Suprapubic skin (tissue), 4 donors: ENCODE measurements around the gene C1QTNF5. TPM values are rescaled to one million over a fixed set of nuclear protein-coding genes. Genes with fewer than 3 reads are reported as not detected.
A peak's percentile ranks its signal among the peaks of the same experiment; 100 is the strongest.

Source experiments
- DNase-seq, 2 donors: peaks; one replicate each; pipeline ENCODE4 v3.0.0-alpha.2; 2019; ENCODE audit warnings: low spot score in 2 of 2
- H3K27ac ChIP-seq: fragments of 200-600 bp; sonication (generic); one replicate; pipeline ENCODE4 v1.5.1; 2019
- H3K27me3 ChIP-seq: fragments of 200-600 bp; sonication (generic); one replicate; pipeline ENCODE4 v1.5.1; 2019
- H3K36me3 ChIP-seq: fragments of 200-600 bp; sonication (generic); one replicate; pipeline ENCODE4 v1.5.1; 2019
- H3K4me1 ChIP-seq: fragments of 200-600 bp; sonication (generic); one replicate; pipeline ENCODE4 v1.5.1; 2019
- H3K4me3 ChIP-seq: fragments of 200-600 bp; sonication (generic); one replicate; pipeline ENCODE4 v1.5.1; 2019; ENCODE audit warnings: mild to moderate bottlenecking
- H3K9me3 ChIP-seq: fragments of 200-600 bp; sonication (generic); one replicate; pipeline ENCODE4 v1.5.1; 2019
- EP300 ChIP-seq: sonication (generic); formaldehyde crosslinking; IDR thresholded peaks from one replicate; pipeline ENCODE4 v1.6.1; 2017; ENCODE audit warnings: antibody characterized with exemption
- POLR2A ChIP-seq, 2 donors: fragments of 450-650 bp; IDR thresholded peaks; one replicate each; pipeline ENCODE4 v1.6.1; 2017; ENCODE audit warnings: antibody characterized with exemption in 2 of 2, mild to moderate bottlenecking in 2 of 2, moderate library complexity in 2 of 2
- POLR2AphosphoS5 ChIP-seq, 3 donors: sonication (generic); formaldehyde crosslinking; IDR thresholded peaks; one replicate each; pipeline ENCODE4 v1.6.1; 2017; ENCODE audit warnings: antibody characterized with exemption in 3 of 3
- WGBS: methylation state at CpG from one replicate; pipeline ENCODE4 v1.1.5; 2018; 5-methylcytosine and 5-hydroxymethylcytosine counted together
- total RNA-seq, 4 donors: library from RNA; depleted of rRNA; stranded (reverse); fragments of >200 nt; gene quantifications; one replicate each; pipeline ENCODE4 v1.1.0, GENCODE V29; 2016
- TF ChIP-seq, protein P1 (sequence below), 2 donors: fragments of 200-600 bp in 1 of 2; fragments of 450-650 bp in 1 of 2; sonication (generic) in 1 of 2; IDR thresholded peaks; one replicate each; pipeline ENCODE4 v1.5.1; 2016 to 2019; ENCODE audit warnings: antibody characterized with exemption in 2 of 2, mild to moderate bottlenecking in 1 of 2, moderate library complexity in 1 of 2

C1QTNF5 gene
- total RNA-seq, 4 donors from 2014 or later, result 3.7 to 9.8 (median 4.9) TPM

- Histone ChIP-seq H3K36me3 (no peaks in the 10 kb centered on the region), H3K9me3 (no peaks in the 10 kb centered on the region), H3K27me3 (no peaks in the 10 kb centered on the region), H3K4me1 (peaks cover 22% of the 10 kb centered on the region), H3K27ac (no peak overlapping the region), H3K4me3 (no peak overlapping the region)
- TF ChIP-seq, protein P1, sequence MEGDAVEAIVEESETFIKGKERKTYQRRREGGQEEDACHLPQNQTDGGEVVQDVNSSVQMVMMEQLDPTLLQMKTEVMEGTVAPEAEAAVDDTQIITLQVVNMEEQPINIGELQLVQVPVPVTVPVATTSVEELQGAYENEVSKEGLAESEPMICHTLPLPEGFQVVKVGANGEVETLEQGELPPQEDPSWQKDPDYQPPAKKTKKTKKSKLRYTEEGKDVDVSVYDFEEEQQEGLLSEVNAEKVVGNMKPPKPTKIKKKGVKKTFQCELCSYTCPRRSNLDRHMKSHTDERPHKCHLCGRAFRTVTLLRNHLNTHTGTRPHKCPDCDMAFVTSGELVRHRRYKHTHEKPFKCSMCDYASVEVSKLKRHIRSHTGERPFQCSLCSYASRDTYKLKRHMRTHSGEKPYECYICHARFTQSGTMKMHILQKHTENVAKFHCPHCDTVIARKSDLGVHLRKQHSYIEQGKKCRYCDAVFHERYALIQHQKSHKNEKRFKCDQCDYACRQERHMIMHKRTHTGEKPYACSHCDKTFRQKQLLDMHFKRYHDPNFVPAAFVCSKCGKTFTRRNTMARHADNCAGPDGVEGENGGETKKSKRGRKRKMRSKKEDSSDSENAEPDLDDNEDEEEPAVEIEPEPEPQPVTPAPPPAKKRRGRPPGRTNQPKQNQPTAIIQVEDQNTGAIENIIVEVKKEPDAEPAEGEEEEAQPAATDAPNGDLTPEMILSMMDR (IDR thresholded peaks at IDR 0.05), result no peak
- DNase-seq, result peak in 1 of 2 donors; percentile 64
- WGBS, result 39% methylated on average over 4 of the region's 4 CpGs
Observed at GRCh38 chr11:119352857-119353260, 12.2 kb upstream of the C1QTNF5 start.

- DNase-seq, result no peak
- TF ChIP-seq POLR2AphosphoS5 (IDR thresholded peaks at IDR 0.05) (no peak), POLR2A (IDR thresholded peaks at IDR 0.05) (no peak)
- no peak overlapping the region for H3K4me3 ChIP-seq
- 80% methylated on average over 2 of the region's 2 CpGs for WGBS
- no peaks in the 10 kb centered on the region for H3K36me3 ChIP-seq
- no peaks in the 10 kb centered on the region for H3K27me3 ChIP-seq
- H3K9me3 ChIP-seq, result no peaks in the 10 kb centered on the region
- H3K4me1 ChIP-seq, result peaks cover 25% of the 10 kb centered on the region
- no peak overlapping the region for H3K27ac ChIP-seq
Observed at GRCh38 chr11:119351232-119351631, 10.5 kb upstream of the C1QTNF5 start.

GRCh38 chr11:119350302-119350701 is 9.6 kb upstream of the C1QTNF5 start:
- Histone ChIP-seq H3K4me3 (no peak overlapping the region), H3K27ac (no peak overlapping the region), H3K27me3 (no peaks in the 10 kb centered on the region), H3K4me1 (peaks cover 23% of the 10 kb centered on the region), H3K36me3 (no peaks in the 10 kb centered on the region), H3K9me3 (no peaks in the 10 kb centered on the region)
- peak in 1 of 2 donors; percentile 48 for DNase-seq
- 73% methylated on average over 5 of the region's 6 CpGs for WGBS
- TF ChIP-seq, protein P1 (IDR thresholded peaks at IDR 0.05), result no peak
- no peak for TF ChIP-seq POLR2A (IDR thresholded peaks at IDR 0.05)
- no peak for TF ChIP-seq POLR2AphosphoS5 (IDR thresholded peaks at IDR 0.05)
- no peak for TF ChIP-seq EP300

GRCh38 chr11:119347940-119348605 is 7.4 kb upstream of the C1QTNF5 start:
- H3K36me3 ChIP-seq, result no peaks in the 10 kb centered on the region
- no peak for TF ChIP-seq POLR2A (IDR thresholded peaks at IDR 0.05)
- TF ChIP-seq POLR2AphosphoS5 (IDR thresholded peaks at IDR 0.05), result no peak
- TF ChIP-seq EP300, result no peak
- TF ChIP-seq, protein P1 (IDR thresholded peaks at IDR 0.05), result no peak
- peak overlapping the region; percentile 75 for H3K27ac ChIP-seq
- DNase-seq, result no peak
- WGBS, result 67% methylated on average over 14 of the region's 16 CpGs
- H3K9me3 ChIP-seq, result no peaks in the 10 kb centered on the region
- H3K4me1 ChIP-seq, result peaks cover 17% of the 10 kb centered on the region
- no peak overlapping the region for H3K4me3 ChIP-seq
- no peaks in the 10 kb centered on the region for H3K27me3 ChIP-seq

DNA sequence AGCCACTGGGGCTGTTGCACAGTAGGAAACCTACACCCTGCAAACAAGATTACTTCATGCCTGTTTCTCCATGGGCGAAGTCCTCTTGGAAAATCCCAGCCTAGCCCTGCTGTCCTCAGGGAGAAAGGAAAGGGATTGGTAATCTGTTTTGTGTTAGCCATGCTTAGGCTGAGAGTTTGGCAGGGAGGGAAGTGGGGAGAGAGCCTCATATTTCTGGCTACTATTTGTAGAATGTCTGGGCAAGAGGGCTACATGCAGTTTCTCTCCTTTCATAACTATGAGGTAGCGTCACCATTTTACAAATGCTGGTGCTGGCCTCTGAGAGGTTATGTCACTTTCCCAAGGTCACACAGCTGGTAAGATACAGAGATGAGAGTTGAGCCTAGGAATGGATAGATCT is 6.6 kb upstream of the C1QTNF5 start:
- 78% methylated on average over 2 of the region's 2 CpGs for WGBS
- peak overlapping the region; percentile 75 for H3K27ac ChIP-seq
- H3K4me3 ChIP-seq, result no peak overlapping the region
- peaks cover 12% of the 10 kb centered on the region for H3K4me1 ChIP-seq
- no peaks in the 10 kb centered on the region for H3K27me3 ChIP-seq
- TF ChIP-seq EP300 (no peak), POLR2AphosphoS5 (IDR thresholded peaks at IDR 0.05) (peak in 1 of 3 donors; percentile 21)
- no peaks in the 10 kb centered on the region for H3K9me3 ChIP-seq
- H3K36me3 ChIP-seq, result no peaks in the 10 kb centered on the region
- DNase-seq, result no peak

DNA sequence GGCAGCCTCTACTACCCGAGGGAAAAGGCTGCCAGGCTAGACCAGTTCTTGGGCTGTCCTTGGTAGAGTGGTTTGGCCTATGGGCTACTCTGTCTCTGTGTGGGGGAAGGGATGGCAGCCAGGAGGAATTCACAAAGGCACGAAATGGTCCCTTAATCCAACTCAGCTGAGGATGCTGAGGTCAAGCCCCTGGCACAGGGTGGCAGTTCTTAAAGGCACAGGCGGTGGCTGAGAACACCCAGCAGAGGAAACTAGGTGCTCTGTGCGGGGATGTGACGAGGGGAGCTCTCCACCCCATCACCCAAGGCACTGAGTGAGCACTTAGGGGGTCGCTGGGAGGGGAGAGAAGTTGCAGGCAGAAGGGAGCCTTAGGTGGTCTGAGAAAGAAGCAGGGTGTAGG is 5.9 kb upstream of the C1QTNF5 start, which contains the start of gene MFRP:
Gene MFRP (minus strand): TSS at position 101 of the 400 bp plus-strand sequence. CDS start 192 bp downstream, outside the sequence.
- H3K27me3 ChIP-seq, result no peaks in the 10 kb centered on the region
- no peak within 1 kb of the TSS for H3K4me3 ChIP-seq
- WGBS, result 55% methylated on average over 6 of the region's 6 CpGs
- TF ChIP-seq, protein P1 (IDR thresholded peaks at IDR 0.05), result no peak
- TF ChIP-seq EP300, result no peak
- TF ChIP-seq POLR2A (IDR thresholded peaks at IDR 0.05), result no peak
- no peak for TF ChIP-seq POLR2AphosphoS5 (IDR thresholded peaks at IDR 0.05)
- peak within 1 kb of the TSS; percentile 75 for H3K27ac ChIP-seq
- H3K36me3 ChIP-seq, result no peaks in the 10 kb centered on the region
- H3K4me1 ChIP-seq, result peaks cover 15% of the 10 kb centered on the region
- H3K9me3 ChIP-seq, result no peaks in the 10 kb centered on the region
- DNase-seq, result no peak
